Uterus (tissue), 4 donors: ENCODE results near the gene AUH. TPM values are rescaled to one million over a fixed set of nuclear protein-coding genes. Genes with fewer than 3 reads are reported as not detected.

Source experiments
- DNase-seq, 2 donors: peaks; one replicate each; pipeline ENCODE4 v3.0.0-alpha.2; 2019 to 2020
- H3K27ac ChIP-seq, 2 donors: fragments of 200-600 bp; sonication (generic); 1 replicate in 1 of 2; 2 replicates in 1 of 2; pipeline ENCODE4 v1.5.1; 2016 to 2018
- H3K27me3 ChIP-seq, 2 donors: fragments of 200-600 bp; sonication (generic); one replicate each; pipeline ENCODE4 v1.5.1; 2018 to 2019; ENCODE audit warnings: control low read depth in 1 of 2
- H3K36me3 ChIP-seq, 2 donors: fragments of 200-600 bp; sonication (generic); one replicate each; pipeline ENCODE4 v1.5.1; 2019; ENCODE audit warnings: control low read depth in 1 of 2
- H3K4me1 ChIP-seq, 2 donors: fragments of 200-600 bp; sonication (generic); one replicate each; pipeline ENCODE4 v1.5.1; 2018 to 2019; ENCODE audit warnings: control low read depth in 1 of 2
- H3K4me3 ChIP-seq, 2 donors: fragments of 200-600 bp; sonication (generic); 1 replicate in 1 of 2; 2 replicates in 1 of 2; pipeline ENCODE4 v1.5.1; 2018 to 2019; ENCODE audit warnings: mild to moderate bottlenecking in 1 of 2
- H3K9me3 ChIP-seq, 2 donors: fragments of 200-600 bp; sonication (generic); one replicate each; pipeline ENCODE4 v1.5.1; 2019; ENCODE audit warnings: control low read depth in 1 of 2
- POLR2A ChIP-seq, 2 donors: fragments of 450-650 bp; IDR thresholded peaks; one replicate each; pipeline ENCODE4 v1.6.1; 2016; ENCODE audit warnings: antibody characterized with exemption in 2 of 2, mild to moderate bottlenecking in 1 of 2, moderate library complexity in 1 of 2
- intact Hi-C: fragments of 100-400 bp; cut with DNase I; formaldehyde crosslinking; loops from one replicate; pipeline ENCODE4 v1.15.1; 2023; ENCODE audit warnings: low total_unique reads
- total RNA-seq, 4 donors: library from RNA; depleted of rRNA in 3 of 4; stranded (reverse); fragments of >200 nt in 3 of 4; gene quantifications; one replicate each; pipeline versions ENCODE4 v1.1.0 to v1.2.4, GENCODE V29; 2014 to 2023
- TF ChIP-seq, protein P1 (sequence below), 4 experiments: fragments of 200-600 bp in 2 of 4; fragments of 450-650 bp in 2 of 4; sonication (generic) in 2 of 4; IDR thresholded peaks; one replicate each; pipeline ENCODE4 v1.5.1; 2016 to 2019; ENCODE audit warnings: antibody characterized with exemption in 4 of 4, mild to moderate bottlenecking in 2 of 4, moderate library complexity in 1 of 4
- donor health status: DM: yes; HTN: yes; CAD: no.

Gene AUH
- total RNA-seq, 4 donors from 2014 or later = 4.4 to 36.7 (median 23.7) TPM

DNA sequence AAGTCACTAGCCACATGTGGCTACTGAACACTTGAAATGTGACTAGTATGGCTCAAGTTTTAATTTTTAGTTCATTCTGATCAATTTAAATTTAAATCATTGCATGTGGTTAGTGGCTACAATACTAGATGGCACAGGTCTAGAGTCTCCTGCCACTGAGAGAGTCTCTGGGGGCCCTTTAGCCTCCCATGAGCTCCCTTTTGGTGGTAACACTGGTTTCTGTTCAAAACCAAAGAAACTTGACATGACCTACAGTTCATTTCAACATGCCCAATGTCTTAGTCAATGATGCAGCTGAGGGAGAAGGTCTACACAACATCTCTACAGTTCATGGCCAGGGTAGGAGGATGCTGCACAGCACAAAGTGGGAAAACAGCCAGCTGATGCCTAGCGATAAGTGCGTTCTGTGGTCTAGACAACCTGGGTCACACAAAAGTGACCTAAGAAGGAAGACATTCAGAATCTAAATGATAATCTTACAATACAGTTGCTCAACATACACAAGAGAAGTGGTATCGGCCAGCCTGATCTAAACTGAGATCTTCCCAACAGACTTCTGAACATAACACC lies 121.0 kb downstream of the AUH start:
- Histone ChIP-seq H3K9me3 (no peaks in the 10 kb centered on the region), H3K27me3 (no peaks in the 10 kb centered on the region), H3K4me1 (no peaks in the 10 kb centered on the region), H3K36me3 (no peaks in the 10 kb centered on the region), H3K27ac (no peak overlapping the region), H3K4me3 (no peak overlapping the region)
- intact Hi-C loops = no loop called here
- no peak for TF ChIP-seq POLR2A (IDR thresholded peaks at IDR 0.05)
- TF ChIP-seq, protein P1, sequence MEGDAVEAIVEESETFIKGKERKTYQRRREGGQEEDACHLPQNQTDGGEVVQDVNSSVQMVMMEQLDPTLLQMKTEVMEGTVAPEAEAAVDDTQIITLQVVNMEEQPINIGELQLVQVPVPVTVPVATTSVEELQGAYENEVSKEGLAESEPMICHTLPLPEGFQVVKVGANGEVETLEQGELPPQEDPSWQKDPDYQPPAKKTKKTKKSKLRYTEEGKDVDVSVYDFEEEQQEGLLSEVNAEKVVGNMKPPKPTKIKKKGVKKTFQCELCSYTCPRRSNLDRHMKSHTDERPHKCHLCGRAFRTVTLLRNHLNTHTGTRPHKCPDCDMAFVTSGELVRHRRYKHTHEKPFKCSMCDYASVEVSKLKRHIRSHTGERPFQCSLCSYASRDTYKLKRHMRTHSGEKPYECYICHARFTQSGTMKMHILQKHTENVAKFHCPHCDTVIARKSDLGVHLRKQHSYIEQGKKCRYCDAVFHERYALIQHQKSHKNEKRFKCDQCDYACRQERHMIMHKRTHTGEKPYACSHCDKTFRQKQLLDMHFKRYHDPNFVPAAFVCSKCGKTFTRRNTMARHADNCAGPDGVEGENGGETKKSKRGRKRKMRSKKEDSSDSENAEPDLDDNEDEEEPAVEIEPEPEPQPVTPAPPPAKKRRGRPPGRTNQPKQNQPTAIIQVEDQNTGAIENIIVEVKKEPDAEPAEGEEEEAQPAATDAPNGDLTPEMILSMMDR (IDR thresholded peaks at IDR 0.05) = no peak
- DNase-seq = no peak

DNA sequence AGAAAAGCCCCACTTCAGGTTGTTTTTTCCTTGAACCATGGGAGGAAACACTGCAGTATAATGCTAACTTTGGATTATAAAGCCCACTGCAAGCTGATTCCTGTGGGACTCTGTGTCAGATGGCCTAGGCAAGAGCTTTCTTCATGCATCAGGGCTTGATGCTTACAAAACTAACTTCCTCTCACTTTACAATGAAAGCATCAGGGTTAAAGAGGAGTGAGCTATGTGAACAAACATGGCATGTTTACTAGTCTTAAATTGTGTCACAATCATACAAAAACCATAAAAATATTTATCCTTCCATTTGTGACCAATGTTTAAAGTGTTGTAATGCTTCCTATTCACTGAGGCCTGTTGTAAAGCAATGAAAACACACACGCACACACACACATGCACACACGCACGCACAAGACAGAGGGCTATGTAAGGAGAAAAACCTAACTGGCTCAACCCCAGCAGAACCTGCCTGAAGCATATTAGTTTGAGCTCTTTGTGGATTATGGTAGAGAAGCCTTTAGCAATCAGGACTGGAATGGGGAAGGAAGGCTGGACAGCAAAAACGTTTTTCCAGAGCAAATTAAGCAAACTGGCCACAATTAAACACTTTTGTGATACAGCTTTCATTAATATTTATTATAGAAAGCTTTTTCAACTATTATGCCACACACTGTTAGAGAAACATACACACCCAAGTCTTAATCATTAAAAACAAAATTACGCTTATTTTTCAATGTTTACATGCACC lies 122.2 kb downstream of the AUH start:
- no peaks in the 10 kb centered on the region for H3K36me3 ChIP-seq
- TF ChIP-seq POLR2A (IDR thresholded peaks at IDR 0.05) = no peak
- TF ChIP-seq, protein P1 (IDR thresholded peaks at IDR 0.05) = no peak
- no peaks in the 10 kb centered on the region for H3K4me1 ChIP-seq
- no peak for DNase-seq
- no peak overlapping the region for H3K27ac ChIP-seq
- H3K4me3 ChIP-seq = no peak overlapping the region
- H3K27me3 ChIP-seq = no peaks in the 10 kb centered on the region
- intact Hi-C loops = no loop called here
- H3K9me3 ChIP-seq = no peaks in the 10 kb centered on the region

DNA sequence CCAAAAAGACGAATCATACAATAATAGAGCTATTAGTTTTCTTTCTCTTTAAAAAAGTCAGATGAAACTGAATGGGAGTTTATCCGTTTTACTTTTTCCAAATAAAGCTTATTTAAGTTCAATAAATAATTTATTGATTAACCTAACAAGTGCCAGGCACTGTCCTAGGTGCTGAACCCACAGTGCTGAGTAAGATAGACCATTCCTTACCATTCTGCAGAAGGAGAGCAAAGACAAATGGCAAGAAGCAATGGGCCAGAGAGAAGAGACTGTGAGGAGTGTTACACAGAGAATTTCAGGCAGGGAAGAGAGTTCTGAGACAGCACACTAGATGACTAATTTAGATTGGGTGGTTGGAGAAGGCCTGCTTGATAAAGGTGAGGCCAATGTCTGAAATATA lies 127.2 kb downstream of the AUH start:
- no peaks in the 10 kb centered on the region for H3K27me3 ChIP-seq
- no peaks in the 10 kb centered on the region for H3K36me3 ChIP-seq
- H3K4me1 ChIP-seq = no peaks in the 10 kb centered on the region
- TF ChIP-seq, protein P1 (IDR thresholded peaks at IDR 0.05) = no peak
- H3K9me3 ChIP-seq = no peaks in the 10 kb centered on the region
- intact Hi-C loops = no loop called here
- H3K4me3 ChIP-seq = no peak overlapping the region
- no peak overlapping the region for H3K27ac ChIP-seq
- no peak for DNase-seq

DNA sequence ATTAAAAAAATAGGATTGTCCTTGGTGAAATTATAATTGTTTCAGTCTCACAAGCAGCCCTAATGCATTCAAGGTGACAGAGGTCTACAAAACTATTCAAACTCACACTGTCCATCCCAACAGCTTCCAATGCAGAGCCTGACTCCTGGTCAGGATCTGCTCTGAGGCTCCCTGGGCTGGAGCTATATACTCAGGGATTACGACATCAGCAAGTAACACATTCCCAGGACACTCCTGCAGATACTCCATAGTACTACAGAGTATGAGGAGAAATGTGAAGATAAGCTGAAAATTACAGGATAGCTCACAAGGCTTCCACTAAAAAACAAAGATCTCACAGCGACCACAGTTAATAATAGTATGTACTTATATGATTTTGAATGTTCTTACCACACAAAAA lies 130.1 kb downstream of the AUH start:
- Histone ChIP-seq H3K4me1 (no peaks in the 10 kb centered on the region), H3K27me3 (no peaks in the 10 kb centered on the region), H3K27ac (no peak overlapping the region), H3K4me3 (no peak overlapping the region), H3K9me3 (no peaks in the 10 kb centered on the region), H3K36me3 (no peaks in the 10 kb centered on the region)
- intact Hi-C loops = no loop called here
- no peak for DNase-seq
- no peak for TF ChIP-seq POLR2A (IDR thresholded peaks at IDR 0.05)
- TF ChIP-seq, protein P1 (IDR thresholded peaks at IDR 0.05) = no peak

DNA sequence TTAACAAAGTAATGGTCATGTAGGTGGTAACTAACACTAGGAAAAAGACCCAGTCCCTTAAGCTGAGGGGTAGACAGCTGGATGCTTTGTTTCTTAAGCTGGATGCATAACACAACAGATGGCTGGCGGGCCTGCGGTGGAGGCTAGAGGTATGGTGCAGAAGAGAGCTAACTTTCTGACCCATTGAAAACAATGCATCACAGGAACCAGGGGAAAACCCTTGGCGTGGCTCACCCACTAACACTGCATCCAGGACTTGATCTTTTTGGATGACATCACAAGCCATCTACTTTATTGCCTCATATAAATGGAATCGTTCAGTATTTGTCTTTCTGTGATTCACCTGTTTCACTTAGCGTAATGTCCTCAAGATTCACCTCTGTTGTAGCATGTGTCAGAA lies 138.7 kb downstream of the AUH start:
- DNase-seq = no peak
- TF ChIP-seq, protein P1 (IDR thresholded peaks at IDR 0.05) = no peak
- TF ChIP-seq POLR2A (IDR thresholded peaks at IDR 0.05) = no peak
- no peaks in the 10 kb centered on the region for H3K27me3 ChIP-seq
- intact Hi-C loops = no loop called here
- H3K36me3 ChIP-seq = no peaks in the 10 kb centered on the region
- H3K9me3 ChIP-seq = no peaks in the 10 kb centered on the region
- H3K4me1 ChIP-seq = no peaks in the 10 kb centered on the region
- no peak overlapping the region for H3K27ac ChIP-seq
- H3K4me3 ChIP-seq = no peak overlapping the region
